HepG2 (cell line): ENCODE measurements around the gene INSR. TPM values are rescaled to one million over a fixed set of nuclear protein-coding genes. Genes with fewer than 3 reads are reported as not detected.
A peak's percentile ranks its signal among the peaks of the same experiment; 100 is the strongest.

Experiments
- CEBPB ChIP-seq: IDR thresholded peaks from 2 replicates; pipeline ENCODE4 v1.6.1; 2011; ENCODE audit warnings: low read depth, low read length, improper control_type of control experiment, borderline replicate concordance
- HES4 ChIP-seq: sonication (generic); formaldehyde crosslinking; IDR thresholded peaks from 2 replicates; pipeline ENCODE4 v1.9.0; 2021; ENCODE audit warnings: mild to moderate bottlenecking, missing genetic modification reagents, borderline replicate concordance
- IRF2 ChIP-seq: IDR thresholded peaks from 2 replicates; pipeline ENCODE4 v1.6.1; 2018; ENCODE audit warnings: missing genetic modification reagents, missing compliant biosample characterization
- MAFF ChIP-seq: IDR thresholded peaks from 2 replicates; pipeline ENCODE4 v1.6.1; 2011; ENCODE audit warnings: low read depth, low read length, improper control_type of control experiment
- MEIS1 ChIP-seq: sonication (generic); formaldehyde crosslinking; IDR thresholded peaks from 2 replicates; pipeline ENCODE4 v1.9.0; 2021; ENCODE audit warnings: mild to moderate bottlenecking, missing genetic modification reagents, moderate library complexity, borderline replicate concordance
- NCOR1 ChIP-seq: fragments of 200-600 bp; sonication (generic); IDR thresholded peaks from 2 replicates; pipeline ENCODE4 v1.7.0; 2017; ENCODE audit warnings: antibody characterized with exemption, low read length, borderline replicate concordance
- NPAS2 ChIP-seq: sonication (generic); formaldehyde crosslinking; IDR thresholded peaks from 2 replicates; pipeline ENCODE4 v1.8.0; 2022; ENCODE audit warnings: mild to moderate bottlenecking, missing genetic modification reagents, borderline replicate concordance
- TEAD3 ChIP-seq: optimal IDR thresholded peaks from 2 replicates; pipeline ENCODE3; 2016; ENCODE audit warnings: borderline replicate concordance
- ZNF101 ChIP-seq: sonication (generic); formaldehyde crosslinking; IDR thresholded peaks from 2 replicates; pipeline ENCODE4 v1.4.0; 2020; ENCODE audit warnings: mild to moderate bottlenecking, low read depth, missing genetic modification reagents, borderline replicate concordance
- ZNF496 ChIP-seq: sonication (generic); formaldehyde crosslinking; IDR thresholded peaks from 2 replicates; pipeline ENCODE4 v1.8.1; 2023; ENCODE audit warnings: mild to moderate bottlenecking, moderate library complexity, missing genetic modification reagents; ENCODE audit not compliant: insufficient replicate concordance
- ZNF614 ChIP-seq: IDR thresholded peaks from 2 replicates; pipeline ENCODE4 v1.6.1; 2018; ENCODE audit warnings: missing biosample characterization, missing genetic modification reagents, inconsistent platforms, borderline replicate concordance
- ZNF749 ChIP-seq: sonication (generic); formaldehyde crosslinking; IDR thresholded peaks from 2 replicates; pipeline ENCODE4 v1.8.0; 2022; ENCODE audit warnings: mild to moderate bottlenecking, missing genetic modification reagents, moderate library complexity, borderline replicate concordance
- ZNF816 ChIP-seq: sonication (generic); formaldehyde crosslinking; IDR thresholded peaks from 2 replicates; pipeline ENCODE4 v1.8.0; 2022; ENCODE audit warnings: missing genetic modification reagents, mild to moderate bottlenecking, borderline replicate concordance
- polyA plus RNA-seq, 8 experiments: library from polyadenylated mRNA; depleted of rRNA in 3 of 8; stranded (reverse) in 7 of 8; unstranded in 1 of 8; fragments of >200 nt; fragmentation: Illumina TruSeq in 4 of 8; extraction: Trizol in 4 of 8; gene quantifications; 2 replicates each; pipeline versions ENCODE4 v1.2.1 to v1.2.3, GENCODE V29; 2011 to 2016; ENCODE audit warnings: low read depth in 4 of 8, missing spikeins in 1 of 8, mixed read lengths in 1 of 8; ENCODE audit not compliant: insufficient read depth in 1 of 8
- total RNA-seq, 5 experiments: library from RNA; depleted of rRNA; stranded (reverse); fragments of >200 nt; fragmentation: Illumina TruSeq; extraction: Trizol; gene quantifications; 2 replicates each; pipeline ENCODE4 v1.2.3, GENCODE V29; 2016; ENCODE audit warnings: low read depth in 1 of 5
- TF ChIP-seq, protein P1 (sequence below): fragments of 450-650 bp; IDR thresholded peaks from 2 replicates; pipeline ENCODE4 v1.6.1; 2017
- TF ChIP-seq, protein P2 (sequence below): sonication (generic); formaldehyde crosslinking; IDR thresholded peaks from 2 replicates; pipeline ENCODE4 v1.4.0; 2020; ENCODE audit warnings: missing genetic modification reagents
- TF ChIP-seq, protein P3 (sequence below): sonication (generic); formaldehyde crosslinking; IDR thresholded peaks from 2 replicates; pipeline ENCODE4 v1.4.0; 2020; ENCODE audit warnings: missing genetic modification reagents
- TF ChIP-seq, protein P4 (sequence below): sonication (generic); formaldehyde crosslinking; conservative IDR thresholded peaks from 2 replicates; pipeline ENCODE4 v1.8.0; 2022; ENCODE audit warnings: mild to moderate bottlenecking, moderate library complexity, missing genetic modification reagents
- TF ChIP-seq, protein P5 (sequence below): conservative IDR thresholded peaks from 2 replicates; pipeline ENCODE4 v1.6.1; 2018; ENCODE audit warnings: missing genetic modification reagents

INSR gene
- total and polyA plus RNA-seq, 2 of the 13 experiments (the other 11 are each of a cell fraction or from before 2014, with no cell fraction given): 24.2 to 29.8 TPM

DNA sequence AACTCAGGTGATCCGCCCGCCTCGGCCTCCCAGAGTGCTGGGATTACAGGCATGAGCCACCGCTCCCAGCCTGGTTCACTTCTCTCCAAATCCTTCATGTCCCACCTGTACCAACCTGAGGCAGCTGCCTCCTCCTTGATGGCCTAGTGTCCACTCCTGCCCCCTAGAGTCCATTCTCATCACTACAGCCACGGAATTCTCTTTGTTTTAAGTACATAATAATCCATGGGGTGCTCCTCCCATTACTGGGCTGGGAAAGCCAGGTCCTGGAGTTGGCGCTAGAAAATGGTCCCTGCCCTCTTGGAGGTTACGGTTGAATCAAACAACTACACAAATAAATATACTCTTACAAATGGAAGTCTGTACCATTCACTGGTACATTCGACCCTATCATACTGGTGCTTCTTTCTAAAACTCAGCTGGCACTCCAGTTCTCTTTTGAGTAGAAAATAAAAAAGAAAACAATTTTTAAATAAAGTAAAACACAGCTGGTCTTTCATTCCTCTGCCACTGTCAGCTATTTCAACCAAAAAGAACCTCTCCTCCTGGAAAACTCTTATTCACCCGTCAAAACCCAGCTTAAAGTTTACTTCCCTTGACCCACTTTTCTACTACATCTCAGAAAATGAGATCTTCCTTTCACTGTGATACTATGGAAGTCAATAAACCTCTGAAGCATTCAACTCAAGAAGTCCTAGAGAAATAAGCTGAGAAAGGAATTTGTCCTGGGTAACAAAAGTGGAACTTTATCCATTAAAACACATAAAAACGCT, 32.1 kb upstream of the INSR start (continued):
- TF ChIP-seq, protein P1, sequence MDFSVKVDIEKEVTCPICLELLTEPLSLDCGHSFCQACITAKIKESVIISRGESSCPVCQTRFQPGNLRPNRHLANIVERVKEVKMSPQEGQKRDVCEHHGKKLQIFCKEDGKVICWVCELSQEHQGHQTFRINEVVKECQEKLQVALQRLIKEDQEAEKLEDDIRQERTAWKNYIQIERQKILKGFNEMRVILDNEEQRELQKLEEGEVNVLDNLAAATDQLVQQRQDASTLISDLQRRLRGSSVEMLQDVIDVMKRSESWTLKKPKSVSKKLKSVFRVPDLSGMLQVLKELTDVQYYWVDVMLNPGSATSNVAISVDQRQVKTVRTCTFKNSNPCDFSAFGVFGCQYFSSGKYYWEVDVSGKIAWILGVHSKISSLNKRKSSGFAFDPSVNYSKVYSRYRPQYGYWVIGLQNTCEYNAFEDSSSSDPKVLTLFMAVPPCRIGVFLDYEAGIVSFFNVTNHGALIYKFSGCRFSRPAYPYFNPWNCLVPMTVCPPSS: no peak
- TF ChIP-seq, protein P2, sequence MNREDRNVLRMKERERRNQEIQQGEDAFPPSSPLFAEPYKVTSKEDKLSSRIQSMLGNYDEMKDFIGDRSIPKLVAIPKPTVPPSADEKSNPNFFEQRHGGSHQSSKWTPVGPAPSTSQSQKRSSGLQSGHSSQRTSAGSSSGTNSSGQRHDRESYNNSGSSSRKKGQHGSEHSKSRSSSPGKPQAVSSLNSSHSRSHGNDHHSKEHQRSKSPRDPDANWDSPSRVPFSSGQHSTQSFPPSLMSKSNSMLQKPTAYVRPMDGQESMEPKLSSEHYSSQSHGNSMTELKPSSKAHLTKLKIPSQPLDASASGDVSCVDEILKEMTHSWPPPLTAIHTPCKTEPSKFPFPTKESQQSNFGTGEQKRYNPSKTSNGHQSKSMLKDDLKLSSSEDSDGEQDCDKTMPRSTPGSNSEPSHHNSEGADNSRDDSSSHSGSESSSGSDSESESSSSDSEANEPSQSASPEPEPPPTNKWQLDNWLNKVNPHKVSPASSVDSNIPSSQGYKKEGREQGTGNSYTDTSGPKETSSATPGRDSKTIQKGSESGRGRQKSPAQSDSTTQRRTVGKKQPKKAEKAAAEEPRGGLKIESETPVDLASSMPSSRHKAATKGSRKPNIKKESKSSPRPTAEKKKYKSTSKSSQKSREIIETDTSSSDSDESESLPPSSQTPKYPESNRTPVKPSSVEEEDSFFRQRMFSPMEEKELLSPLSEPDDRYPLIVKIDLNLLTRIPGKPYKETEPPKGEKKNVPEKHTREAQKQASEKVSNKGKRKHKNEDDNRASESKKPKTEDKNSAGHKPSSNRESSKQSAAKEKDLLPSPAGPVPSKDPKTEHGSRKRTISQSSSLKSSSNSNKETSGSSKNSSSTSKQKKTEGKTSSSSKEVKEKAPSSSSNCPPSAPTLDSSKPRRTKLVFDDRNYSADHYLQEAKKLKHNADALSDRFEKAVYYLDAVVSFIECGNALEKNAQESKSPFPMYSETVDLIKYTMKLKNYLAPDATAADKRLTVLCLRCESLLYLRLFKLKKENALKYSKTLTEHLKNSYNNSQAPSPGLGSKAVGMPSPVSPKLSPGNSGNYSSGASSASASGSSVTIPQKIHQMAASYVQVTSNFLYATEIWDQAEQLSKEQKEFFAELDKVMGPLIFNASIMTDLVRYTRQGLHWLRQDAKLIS (CRISPR knock-in tag): no peak
- TF ChIP-seq, protein P3, sequence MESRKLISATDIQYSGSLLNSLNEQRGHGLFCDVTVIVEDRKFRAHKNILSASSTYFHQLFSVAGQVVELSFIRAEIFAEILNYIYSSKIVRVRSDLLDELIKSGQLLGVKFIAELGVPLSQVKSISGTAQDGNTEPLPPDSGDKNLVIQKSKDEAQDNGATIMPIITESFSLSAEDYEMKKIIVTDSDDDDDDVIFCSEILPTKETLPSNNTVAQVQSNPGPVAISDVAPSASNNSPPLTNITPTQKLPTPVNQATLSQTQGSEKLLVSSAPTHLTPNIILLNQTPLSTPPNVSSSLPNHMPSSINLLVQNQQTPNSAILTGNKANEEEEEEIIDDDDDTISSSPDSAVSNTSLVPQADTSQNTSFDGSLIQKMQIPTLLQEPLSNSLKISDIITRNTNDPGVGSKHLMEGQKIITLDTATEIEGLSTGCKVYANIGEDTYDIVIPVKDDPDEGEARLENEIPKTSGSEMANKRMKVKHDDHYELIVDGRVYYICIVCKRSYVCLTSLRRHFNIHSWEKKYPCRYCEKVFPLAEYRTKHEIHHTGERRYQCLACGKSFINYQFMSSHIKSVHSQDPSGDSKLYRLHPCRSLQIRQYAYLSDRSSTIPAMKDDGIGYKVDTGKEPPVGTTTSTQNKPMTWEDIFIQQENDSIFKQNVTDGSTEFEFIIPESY (CRISPR knock-in tag): peak; percentile 61; the same call in 1 of the 2 replicates
- TF ChIP-seq NCOR1: no peak
- TF ChIP-seq, protein P4, sequence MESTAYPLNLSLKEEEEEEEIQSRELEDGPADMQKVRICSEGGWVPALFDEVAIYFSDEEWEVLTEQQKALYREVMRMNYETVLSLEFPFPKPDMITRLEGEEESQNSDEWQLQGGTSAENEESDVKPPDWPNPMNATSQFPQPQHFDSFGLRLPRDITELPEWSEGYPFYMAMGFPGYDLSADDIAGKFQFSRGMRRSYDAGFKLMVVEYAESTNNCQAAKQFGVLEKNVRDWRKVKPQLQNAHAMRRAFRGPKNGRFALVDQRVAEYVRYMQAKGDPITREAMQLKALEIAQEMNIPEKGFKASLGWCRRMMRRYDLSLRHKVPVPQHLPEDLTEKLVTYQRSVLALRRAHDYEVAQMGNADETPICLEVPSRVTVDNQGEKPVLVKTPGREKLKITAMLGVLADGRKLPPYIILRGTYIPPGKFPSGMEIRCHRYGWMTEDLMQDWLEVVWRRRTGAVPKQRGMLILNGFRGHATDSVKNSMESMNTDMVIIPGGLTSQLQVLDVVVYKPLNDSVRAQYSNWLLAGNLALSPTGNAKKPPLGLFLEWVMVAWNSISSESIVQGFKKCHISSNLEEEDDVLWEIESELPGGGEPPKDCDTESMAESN (CRISPR knock-in tag): 0 out of 2 replicates have a peak, but pooled peaks have one; percentile 33
- TF ChIP-seq IRF2 (CRISPR knock-in tag): no peak
- TF ChIP-seq ZNF496: no peak
- no peak for TF ChIP-seq ZNF614 (CRISPR knock-in tag)
- TF ChIP-seq ZNF101 (CRISPR knock-in tag): no peak
- no peak for TF ChIP-seq NPAS2 (CRISPR knock-in tag)
- peak; percentile 11 for TF ChIP-seq TEAD3 (CRISPR knock-in tag)
- no peak for TF ChIP-seq ZNF816
- no peak for TF ChIP-seq CEBPB
- TF ChIP-seq MAFF: no peak
- TF ChIP-seq, protein P5, sequence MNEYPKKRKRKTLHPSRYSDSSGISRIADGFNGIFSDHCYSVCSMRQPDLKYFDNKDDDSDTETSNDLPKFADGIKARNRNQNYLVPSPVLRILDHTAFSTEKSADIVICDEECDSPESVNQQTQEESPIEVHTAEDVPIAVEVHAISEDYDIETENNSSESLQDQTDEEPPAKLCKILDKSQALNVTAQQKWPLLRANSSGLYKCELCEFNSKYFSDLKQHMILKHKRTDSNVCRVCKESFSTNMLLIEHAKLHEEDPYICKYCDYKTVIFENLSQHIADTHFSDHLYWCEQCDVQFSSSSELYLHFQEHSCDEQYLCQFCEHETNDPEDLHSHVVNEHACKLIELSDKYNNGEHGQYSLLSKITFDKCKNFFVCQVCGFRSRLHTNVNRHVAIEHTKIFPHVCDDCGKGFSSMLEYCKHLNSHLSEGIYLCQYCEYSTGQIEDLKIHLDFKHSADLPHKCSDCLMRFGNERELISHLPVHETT (CRISPR knock-in tag): no peak
- TF ChIP-seq ZNF749 (CRISPR knock-in tag): no peak
- TF ChIP-seq HES4 (CRISPR knock-in tag): no peak
- no peak for TF ChIP-seq MEIS1 (CRISPR knock-in tag)
